IMR-90 (cell line): Measurements from ENCODE around the gene COG2. TPM values are rescaled to one million over a fixed set of nuclear protein-coding genes. Genes with fewer than 3 reads are reported as not detected.

Source experiments
- ATAC-seq: fragments of 200-7000 bp; cut with Tn5 transposase; 2 replicates; pipeline ENCODE4 v1.9.1; 2020; ENCODE audit warnings: low read depth, mild to moderate bottlenecking, moderate library complexity
- BruUV-seq: library from RNA; stranded (reverse); fragments of 400-500 nt; replicated peaks from 2 replicates; lab custom pipeline; 2021; lab: Mats Ljungman, UMichigan
- CTCF ChIA-PET: fragments of 300-600 bp; formaldehyde crosslinking; extraction: SDS; loops from one replicate; lab custom pipeline; 2021; ENCODE audit warnings: antibody characterized with exemption; lab: Yijun Ruan, JAX
- POLR2A ChIA-PET: fragments of 300-600 bp; sonication (Branson Sonifier 250); formaldehyde crosslinking; loops from one replicate; lab custom pipeline; 2022; ENCODE audit warnings: antibody characterized with exemption; ENCODE audit not compliant: unreplicated experiment; lab: Charles Lee
- DNase-seq: peaks from one replicate; pipeline ENCODE4 v3.0.0; 2013
- H2AFZ ChIP-seq: replicated peaks from 2 replicates; pipeline ENCODE3; 2013; ENCODE audit warnings: low read length, mild to moderate bottlenecking; ENCODE audit not compliant: poor library complexity
- H2AK5ac ChIP-seq: 2 replicates; pipeline ENCODE4 v1.6.1; 2013; ENCODE audit warnings: low read depth, low read length, inconsistent platforms
- H2AK9ac ChIP-seq: replicated peaks from 2 replicates; pipeline ENCODE3; 2013; ENCODE audit warnings: mild to moderate bottlenecking, low read depth, low read length, moderate library complexity; ENCODE audit not compliant: poor library complexity
- H2BK120ac ChIP-seq: 2 replicates; pipeline ENCODE4 v1.6.1; 2013; ENCODE audit warnings: low read depth, low read length, inconsistent platforms
- H2BK15ac ChIP-seq: 3 replicates; pipeline ENCODE4 v1.6.1; 2013; ENCODE audit warnings: low read depth, low read length, inconsistent platforms
- H2BK20ac ChIP-seq: 2 replicates; pipeline ENCODE4 v1.6.1; 2013; ENCODE audit warnings: low read depth, mild to moderate bottlenecking, inconsistent platforms, low read length, moderate library complexity
- H2BK5ac ChIP-seq: 2 replicates; pipeline ENCODE4 v1.6.1; 2013; ENCODE audit warnings: mild to moderate bottlenecking, low read depth, low read length, inconsistent platforms; ENCODE audit not compliant: poor library complexity, severe bottlenecking
- H3K14ac ChIP-seq: replicated peaks from 2 replicates; pipeline ENCODE4 v1.6.1; 2013; ENCODE audit warnings: low read depth, low read length, inconsistent platforms
- H3K18ac ChIP-seq: 2 replicates; pipeline ENCODE4 v1.6.1; 2013; ENCODE audit warnings: low read depth, low read length, control low read depth
- H3K23ac ChIP-seq: 2 replicates; pipeline ENCODE4 v1.6.1; 2013; ENCODE audit warnings: low read depth, low read length, inconsistent platforms
- H3K27ac ChIP-seq: 2 replicates; pipeline ENCODE4 v1.5.1; 2013; ENCODE audit warnings: mild to moderate bottlenecking, control low read depth, low read length; ENCODE audit not compliant: insufficient read depth
- H3K27me3 ChIP-seq: 2 replicates; pipeline ENCODE4 v1.6.1; 2013; ENCODE audit warnings: low read length; ENCODE audit not compliant: control insufficient read depth, insufficient read depth
- H3K36me3 ChIP-seq: 2 replicates; pipeline ENCODE4 v1.6.1; 2013; ENCODE audit warnings: low read length, mixed read lengths; ENCODE audit not compliant: control insufficient read depth, insufficient read depth
- H3K4ac ChIP-seq: 2 replicates; pipeline ENCODE4 v1.6.1; 2013; ENCODE audit warnings: low read depth, low read length, inconsistent platforms
- H3K4me1 ChIP-seq: 2 replicates; pipeline ENCODE4 v1.6.1; 2013; ENCODE audit warnings: low read length, mixed read lengths; ENCODE audit not compliant: control insufficient read depth, insufficient read depth
- H3K4me2 ChIP-seq: 2 replicates; pipeline ENCODE4 v1.6.1; 2013; ENCODE audit warnings: low read depth, mild to moderate bottlenecking, control low read depth, low read length, moderate library complexity
- H3K4me3 ChIP-seq: 2 replicates; pipeline ENCODE4 v1.5.1; 2013; ENCODE audit warnings: low read depth, mild to moderate bottlenecking, control low read depth, low read length, moderate library complexity; ENCODE audit not compliant: insufficient read depth
- H3K56ac ChIP-seq: 2 replicates; pipeline ENCODE4 v1.6.1; 2013; ENCODE audit warnings: low read length, inconsistent platforms; ENCODE audit not compliant: insufficient read depth; ENCODE audit errors: extremely low read depth
- H3K79me1 ChIP-seq, 2 experiments: 2 replicates each; pipeline ENCODE4 v1.6.1; 2013; ENCODE audit warnings: low read length in 2 of 2, inconsistent platforms in 1 of 2, low read depth in 1 of 2
- H3K9ac ChIP-seq: 2 replicates; pipeline ENCODE4 v1.6.1; 2013; ENCODE audit warnings: low read depth, low read length, control low read depth
- H3K9me1 ChIP-seq: 2 replicates; pipeline ENCODE4 v1.6.1; 2013; ENCODE audit warnings: low read length, inconsistent platforms; ENCODE audit not compliant: insufficient read depth
- H3K9me3 ChIP-seq: 2 replicates; pipeline ENCODE4 v1.6.1; 2013; ENCODE audit warnings: low read length; ENCODE audit not compliant: control insufficient read depth, insufficient read depth
- H4K20me1 ChIP-seq: 2 replicates; pipeline ENCODE4 v1.6.1; 2013; ENCODE audit warnings: low read length, inconsistent platforms; ENCODE audit not compliant: insufficient read depth
- H4K5ac ChIP-seq: 2 replicates; pipeline ENCODE4 v1.6.1; 2013; ENCODE audit warnings: mild to moderate bottlenecking, low read depth, low read length, control low read depth
- H4K8ac ChIP-seq, 2 experiments: 2 replicates each; pipeline ENCODE4 v1.6.1; 2013; ENCODE audit warnings: low read depth in 2 of 2, low read length in 2 of 2, control low read depth in 1 of 2, inconsistent platforms in 1 of 2
- H4K91ac ChIP-seq: 2 replicates; pipeline ENCODE4 v1.6.1; 2013; ENCODE audit warnings: low read depth, low read length, inconsistent platforms; ENCODE audit not compliant: insufficient read depth
- BHLHE40 ChIP-seq: fragments of 150-350 bp; IDR thresholded peaks from 2 replicates; pipeline ENCODE4 v1.6.1; 2016; ENCODE audit warnings: mild to moderate bottlenecking, low read depth, low read length
- CEBPB ChIP-seq: IDR thresholded peaks from 2 replicates; pipeline ENCODE4 v1.6.1; 2012; ENCODE audit warnings: low read depth, low read length, improper control_type of control experiment
- CHD1 ChIP-seq: IDR thresholded peaks from 2 replicates; pipeline ENCODE4 v1.6.1; 2012; ENCODE audit warnings: low read depth, low read length, improper control_type of control experiment
- CTCF ChIP-seq: conservative IDR thresholded peaks from 2 replicates; pipeline ENCODE4 v1.5.1; 2012; ENCODE audit warnings: mild to moderate bottlenecking, low read depth, low read length, improper control_type of control experiment
- ELK1 ChIP-seq: fragments of 150-350 bp; IDR thresholded peaks from 2 replicates; pipeline ENCODE4 v1.6.1; 2016; ENCODE audit warnings: low read depth, mild to moderate bottlenecking, low read length, moderate library complexity, borderline replicate concordance
- FOS ChIP-seq: fragments of 150-350 bp; IDR thresholded peaks from 2 replicates; pipeline ENCODE4 v1.6.1; 2016; ENCODE audit warnings: low read depth, low read length
- MAFK ChIP-seq: IDR thresholded peaks from 2 replicates; pipeline ENCODE4 v1.6.1; 2012; ENCODE audit warnings: low read depth, low read length, improper control_type of control experiment
- MAZ ChIP-seq: IDR thresholded peaks from 2 replicates; pipeline ENCODE4 v1.6.1; 2012; ENCODE audit warnings: low read depth, mild to moderate bottlenecking, low read length, improper control_type of control experiment, moderate library complexity, borderline replicate concordance
- MXI1 ChIP-seq: IDR thresholded peaks from 2 replicates; pipeline ENCODE4 v1.6.1; 2012; ENCODE audit warnings: low read depth, mild to moderate bottlenecking, low read length, moderate library complexity, borderline replicate concordance
- NFE2L2 ChIP-seq: fragments of 150-350 bp; IDR thresholded peaks from 2 replicates; pipeline ENCODE4 v1.6.1; 2016; ENCODE audit warnings: low read depth, mild to moderate bottlenecking, low read length
- POLR2A ChIP-seq: IDR thresholded peaks from 2 replicates; pipeline ENCODE4 v1.6.1; 2012; ENCODE audit warnings: mild to moderate bottlenecking, low read depth, low read length
- RAD21 ChIP-seq: IDR thresholded peaks from 2 replicates; pipeline ENCODE4 v1.6.1; 2012; ENCODE audit warnings: low read length, improper control_type of control experiment
- RCOR1 ChIP-seq: IDR thresholded peaks from 2 replicates; pipeline ENCODE4 v1.6.1; 2012; ENCODE audit warnings: mild to moderate bottlenecking, low read length, improper control_type of control experiment; ENCODE audit not compliant: insufficient replicate concordance
- RFX5 ChIP-seq: IDR thresholded peaks from 2 replicates; pipeline ENCODE4 v1.8.0; 2012; ENCODE audit warnings: low read depth, mild to moderate bottlenecking, low read length, moderate library complexity
- SMC3 ChIP-seq: fragments of 150-350 bp; IDR thresholded peaks from 2 replicates; pipeline ENCODE4 v1.6.1; 2016; ENCODE audit warnings: low read depth, mild to moderate bottlenecking, antibody characterized with exemption, low read length, moderate library complexity
- USF2 ChIP-seq: fragments of 150-350 bp; IDR thresholded peaks from 2 replicates; pipeline ENCODE4 v1.6.1; 2017; ENCODE audit warnings: mild to moderate bottlenecking, antibody characterized with exemption, low read length, low read depth
- WGBS, 2 experiments: methylation state at CpG; one replicate each; pipeline versions ENCODE4 v1.1.5 to v1.1.7; 2013; ENCODE audit warnings: missing lambda C conversion rate in 2 of 2; ENCODE audit not compliant: insufficient read length in 1 of 2; ENCODE audit errors: extremely low coverage in 2 of 2; 5-methylcytosine and 5-hydroxymethylcytosine counted together
- dilution Hi-C: fragments of 300-500 bp; cut with HindIII; formaldehyde crosslinking; loops from one replicate; pipeline ENCODE4 v1.14.3; 2018; ENCODE audit warnings: low sequenced_read_pairs; ENCODE audit not compliant: unreplicated experiment
- in situ Hi-C: fragments of 300-500 bp; cut with MboI; formaldehyde crosslinking; loops from 3 replicates; pipeline ENCODE4 v1.14.3; 2019; ENCODE audit warnings: low sequenced_read_pairs, inconsistent platforms, mixed read lengths
- intact Hi-C: fragments of 100-400 bp; cut with micrococcal nuclease; formaldehyde crosslinking; loops from 2 replicates; pipeline ENCODE4 v1.10.0; 2022
- polyA plus RNA-seq, 3 experiments: library from polyadenylated mRNA; depleted of rRNA; stranded (reverse); fragments of >200 nt; gene quantifications; 2 replicates each; pipeline ENCODE4 v1.2.3, GENCODE V29; 2012; ENCODE audit warnings: low replicate concordance in 1 of 3
- total RNA-seq: library from RNA; depleted of rRNA; stranded (reverse); fragments of >200 nt; gene quantifications from 2 replicates; pipeline ENCODE4 v1.2.3, GENCODE V29; 2012

COG2 gene
- total and polyA plus RNA-seq, 2 of the 4 experiments (the other 2 are of a cell fraction): 9.1 to 16.7 TPM

GRCh38 chr1:230621324-230622030 lies 20.8 kb upstream of the COG2 start:
- Histone ChIP-seq H2BK20ac (no peak overlapping the region), H4K5ac (no peak overlapping the region), H3K4me1 (no peaks in the 10 kb centered on the region), H4K8ac (no peak overlapping the region), H3K4ac (no peak overlapping the region), H3K27me3 (peaks cover 2% of the 10 kb centered on the region; the same call in 1 of the 2 replicates), H3K27ac (no peak overlapping the region), H3K56ac (no peak overlapping the region), H3K79me1 (no peaks in the 10 kb centered on the region), H3K14ac (no peak overlapping the region), H4K91ac (no peak overlapping the region), H3K4me3 (no peak overlapping the region), H2BK120ac (no peak overlapping the region), H3K9me3 (no peaks in the 10 kb centered on the region), H2BK5ac (no peak overlapping the region), H2BK15ac (no peak overlapping the region), H3K18ac (no peak overlapping the region), H3K9ac (no peak overlapping the region), H3K4me2 (no peak overlapping the region), H4K20me1 (no peaks in the 10 kb centered on the region), H3K9me1 (no peaks in the 10 kb centered on the region), H3K36me3 (no peaks in the 10 kb centered on the region), H2AK5ac (no peak overlapping the region), H2AK9ac (no peak overlapping the region), H2AFZ (no peak overlapping the region), H3K23ac (no peak overlapping the region)
- TF ChIP-seq CEBPB (no peak), POLR2A (no peak), RFX5 (no peak), USF2 (no peak), BHLHE40 (no peak), CHD1 (no peak), RAD21 (no peak), SMC3 (no peak), FOS (no peak), RCOR1 (no peak), MXI1 (no peak), MAFK (no peak), NFE2L2 (no peak), ELK1 (no peak), MAZ (no peak), CTCF (no peak)
- DNase-seq (no peak), ATAC-seq (no peak)
- in situ Hi-C loops (no loop called here), dilution Hi-C loops (no loop called here), intact Hi-C loops (no loop called here)
- BruUV-seq: no TSS peak
- ChIA-PET POLR2A (no interaction called here), CTCF (no interaction called here)
- no CpG with 5 or more reads among the region's 7 CpGs for WGBS, 2 experiments
